Measurements from ENCODE around the gene SSH2. TPM values are rescaled to one million over a fixed set of nuclear protein-coding genes. Genes with fewer than 3 reads are reported as not detected.
A peak's percentile ranks its signal among the peaks of the same experiment; 100 is the strongest.

The SSH2 gene
- total RNA-seq, 2 experiments from 2014 or later = 41.0 to 62.9 TPM

DNA sequence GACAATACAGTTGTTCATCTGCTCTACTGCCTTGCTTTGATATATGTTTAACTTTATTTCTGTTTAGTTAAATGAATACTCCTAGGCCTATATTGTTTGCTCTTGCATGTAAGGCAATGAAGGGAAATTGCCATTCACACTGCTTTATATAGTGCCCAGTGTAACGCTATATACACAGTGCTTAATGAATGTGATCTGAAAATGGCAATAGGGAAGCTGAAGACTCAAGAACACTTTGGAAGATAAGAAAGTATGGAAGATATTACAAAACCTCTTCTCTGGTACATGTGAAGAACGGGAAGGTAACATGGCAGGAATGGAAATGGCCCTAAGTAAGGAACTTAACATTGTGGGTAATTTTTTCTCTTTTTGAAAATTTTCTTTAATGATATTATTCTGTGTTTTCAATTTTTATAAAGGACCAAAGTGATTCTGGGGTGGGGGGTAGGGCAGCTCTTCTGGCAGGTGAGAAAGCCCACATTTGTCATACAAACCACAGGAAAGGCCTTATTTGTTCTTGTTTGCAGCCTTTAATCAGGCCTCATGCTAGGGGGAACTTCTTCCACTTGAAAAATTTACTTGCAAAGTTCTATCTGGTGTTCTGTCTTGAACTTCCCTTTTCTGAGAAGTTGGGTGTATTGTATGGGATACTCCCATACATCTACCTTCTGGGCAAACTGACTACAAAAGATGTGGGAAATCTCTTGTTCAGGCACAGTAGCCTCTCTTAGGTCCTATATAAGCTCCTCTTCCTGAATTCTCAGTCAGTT is 206.6 kb downstream of the SSH2 start:
- ATAC-seq (peak; percentile 35), DNase-seq (no peak)
- Mint-ChIP-seq H3K9me3 (ENCODE audit: low read depth) (no peaks in the 10 kb centered on the region), H3K27ac (peak overlapping the region; percentile 49), H3K4me1 (peaks cover 55% of the 10 kb centered on the region), H3K4me3 (no peak overlapping the region), H3K36me3 (peaks cover 29% of the 10 kb centered on the region), H3K27me3 (no peaks in the 10 kb centered on the region)
- CTCF ChIA-PET = interaction anchor here (0.8 to 2.3 kb wide), 9 partner anchors 9 to 106 kb away, joined by 3 to 12 read pairs (median 4); no protein-coding TSS in a partner anchor

DNA sequence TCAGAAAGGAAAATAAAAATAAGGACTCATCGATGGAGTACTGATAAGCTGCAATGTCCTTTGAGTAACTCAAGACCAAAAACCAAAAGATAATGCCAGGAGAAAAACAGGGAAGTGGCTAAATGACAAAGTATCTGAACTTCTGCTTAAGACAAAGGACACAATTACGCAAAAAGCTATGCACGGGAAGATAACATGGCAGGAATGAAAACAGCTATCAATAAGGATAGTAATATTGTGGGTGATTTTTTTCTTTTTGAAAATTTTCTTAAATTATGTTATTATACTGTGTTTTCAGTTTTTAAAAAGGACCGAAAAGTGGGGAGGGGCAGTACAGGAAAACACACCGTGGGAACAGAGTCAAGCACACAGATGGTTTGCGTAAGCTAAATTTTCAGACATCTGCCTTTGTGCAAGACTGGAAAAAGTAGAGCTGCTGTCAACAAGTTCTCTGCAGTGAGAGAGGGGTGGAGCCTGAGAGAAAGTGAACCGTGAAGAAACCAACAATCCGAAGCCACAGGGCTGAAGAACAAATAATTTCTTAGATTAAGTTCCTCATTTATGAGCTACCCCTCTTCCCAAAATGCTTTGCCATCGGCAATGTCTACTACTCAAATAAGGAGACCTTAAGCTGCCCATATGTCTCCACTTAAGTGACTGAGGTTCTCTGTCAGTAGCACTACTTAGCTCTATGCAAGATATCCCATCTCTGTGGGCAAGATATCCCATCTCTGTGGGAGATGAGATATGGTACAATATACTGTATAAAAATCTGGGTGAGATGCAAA is 207.4 kb downstream of the SSH2 start:
- CTCF ChIA-PET = interaction anchor here (0.8 to 2.3 kb wide), 8 partner anchors 10 to 105 kb away, joined by 3 to 12 read pairs (median 4); no protein-coding TSS in a partner anchor
- H3K4me3 Mint-ChIP-seq = peak overlapping the region; percentile 16
- ATAC-seq = peak; percentile 64
- DNase-seq = peak; percentile 49
- H3K27ac Mint-ChIP-seq = peak overlapping the region; percentile 29
- H3K36me3 Mint-ChIP-seq = peaks cover 27% of the 10 kb centered on the region
- no peaks in the 10 kb centered on the region for H3K27me3 Mint-ChIP-seq
- H3K4me1 Mint-ChIP-seq = peaks cover 51% of the 10 kb centered on the region
- no peaks in the 10 kb centered on the region for H3K9me3 Mint-ChIP-seq (ENCODE audit: low read depth)

DNA sequence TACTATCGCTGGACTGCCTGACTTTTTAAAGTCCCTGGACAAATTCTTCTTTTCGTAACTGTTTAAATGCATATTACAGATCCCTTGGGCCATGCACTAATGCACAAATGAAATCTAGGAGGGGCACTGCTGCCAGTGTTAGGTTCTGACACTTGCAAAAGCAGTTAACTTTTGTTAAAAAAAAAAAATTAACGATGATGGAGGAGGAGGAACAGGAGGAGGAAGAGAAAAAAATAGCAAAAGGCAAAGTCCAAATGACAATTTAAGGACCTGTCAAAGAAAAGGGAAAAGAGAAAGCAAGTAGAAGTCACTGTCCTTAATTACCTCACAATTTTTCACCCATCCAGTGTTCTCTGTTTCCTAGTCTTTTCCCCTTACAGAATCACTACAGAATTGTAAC is 209.5 kb downstream of the SSH2 start:
- no peaks in the 10 kb centered on the region for H3K27me3 Mint-ChIP-seq
- peaks cover 32% of the 10 kb centered on the region for H3K36me3 Mint-ChIP-seq
- DNase-seq (no peak), ATAC-seq (no peak)
- H3K9me3 Mint-ChIP-seq (ENCODE audit: low read depth) = no peaks in the 10 kb centered on the region
- no peak overlapping the region for H3K4me3 Mint-ChIP-seq
- no peak overlapping the region for H3K27ac Mint-ChIP-seq
- CTCF ChIA-PET = no interaction called here
- H3K4me1 Mint-ChIP-seq = peaks cover 31% of the 10 kb centered on the region

DNA sequence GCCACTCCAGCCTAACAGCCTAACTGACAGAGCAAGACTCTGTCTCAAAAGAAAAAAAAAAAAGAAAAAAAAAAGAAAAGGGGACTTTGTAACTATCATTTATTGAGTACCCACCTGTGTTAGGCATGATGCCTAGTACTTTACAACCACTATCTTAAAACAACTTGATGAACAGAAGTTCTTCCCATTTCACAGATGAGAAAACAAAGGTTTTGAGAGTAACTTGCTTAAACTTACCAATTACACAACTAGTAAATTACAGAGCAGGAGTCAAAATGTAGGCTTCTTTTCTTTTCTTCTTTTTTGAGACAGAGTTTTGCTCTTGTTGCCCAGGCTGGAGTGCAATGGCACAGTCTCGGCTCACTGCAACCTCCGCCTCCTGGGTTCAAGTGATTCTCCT is 210.6 kb downstream of the SSH2 start:
- Mint-ChIP-seq H3K36me3 (peaks cover 29% of the 10 kb centered on the region), H3K27me3 (no peaks in the 10 kb centered on the region), H3K9me3 (ENCODE audit: low read depth) (no peaks in the 10 kb centered on the region), H3K27ac (no peak overlapping the region), H3K4me3 (no peak overlapping the region), H3K4me1 (peaks cover 29% of the 10 kb centered on the region)
- DNase-seq (no peak), ATAC-seq (no peak)
- CTCF ChIA-PET = no interaction called here

DNA sequence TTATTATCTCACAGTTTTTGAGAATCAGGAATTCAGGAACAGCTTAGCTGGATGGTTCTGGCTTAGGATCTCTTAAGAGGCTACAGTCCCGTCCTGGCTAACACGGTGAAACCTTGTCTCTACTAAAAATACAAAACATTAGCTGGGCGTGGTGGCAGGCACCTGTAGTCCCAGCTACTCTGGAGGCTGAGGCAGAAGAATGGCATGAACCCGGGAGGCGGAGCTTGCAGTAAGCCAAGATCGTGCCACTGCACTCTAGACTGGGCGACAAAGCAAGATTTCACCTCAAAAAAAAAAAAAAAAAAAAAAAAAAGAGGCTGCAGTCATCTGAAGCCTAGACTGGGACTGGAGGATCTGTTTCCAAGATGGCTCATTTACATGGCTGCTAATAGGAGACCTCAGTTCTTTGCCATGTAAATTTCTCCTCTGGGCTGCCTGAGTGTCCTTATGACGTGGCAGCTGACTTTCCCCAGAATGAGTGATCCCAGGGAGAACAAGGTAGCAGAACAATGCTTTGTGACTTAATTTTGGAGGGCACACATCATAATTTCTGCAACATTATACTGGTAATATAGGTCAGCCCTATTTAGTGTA is 211.5 kb downstream of the SSH2 start:
- Mint-ChIP-seq H3K4me3 (no peak overlapping the region), H3K27ac (no peak overlapping the region), H3K27me3 (no peaks in the 10 kb centered on the region), H3K4me1 (peaks cover 31% of the 10 kb centered on the region), H3K36me3 (peaks cover 31% of the 10 kb centered on the region), H3K9me3 (ENCODE audit: low read depth) (no peaks in the 10 kb centered on the region)
- no peak for ATAC-seq
- CTCF ChIA-PET = interaction anchor here (0.9 kb wide), 1 partner anchor 12 kb away, joined by 3 read pairs; no protein-coding TSS in a partner anchor
- no peak for DNase-seq

DNA sequence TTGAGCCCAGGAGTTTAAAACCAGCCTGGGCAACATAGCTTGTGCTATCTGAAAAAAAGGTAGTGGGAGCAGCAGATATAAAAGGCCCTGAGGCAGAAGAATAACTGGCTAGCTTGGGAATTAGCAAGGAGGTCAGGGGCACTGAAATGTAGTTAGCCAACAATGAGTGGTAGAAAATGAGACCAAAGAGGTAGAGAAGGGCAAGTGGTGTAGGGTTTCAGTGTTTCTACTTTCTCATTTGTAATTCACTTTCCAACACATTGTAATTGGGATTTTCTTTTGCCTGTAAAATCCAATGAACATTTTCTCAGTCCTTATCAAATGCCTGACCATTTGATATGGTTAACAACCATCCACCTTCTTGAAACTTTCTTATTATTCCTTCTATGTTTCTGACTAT is 212.2 kb downstream of the SSH2 start:
- ATAC-seq (no peak), DNase-seq (no peak)
- Mint-ChIP-seq H3K4me1 (peaks cover 26% of the 10 kb centered on the region), H3K9me3 (ENCODE audit: low read depth) (no peaks in the 10 kb centered on the region), H3K27me3 (no peaks in the 10 kb centered on the region), H3K27ac (no peak overlapping the region), H3K36me3 (peaks cover 32% of the 10 kb centered on the region), H3K4me3 (no peak overlapping the region)
- CTCF ChIA-PET = no interaction called here

DNA sequence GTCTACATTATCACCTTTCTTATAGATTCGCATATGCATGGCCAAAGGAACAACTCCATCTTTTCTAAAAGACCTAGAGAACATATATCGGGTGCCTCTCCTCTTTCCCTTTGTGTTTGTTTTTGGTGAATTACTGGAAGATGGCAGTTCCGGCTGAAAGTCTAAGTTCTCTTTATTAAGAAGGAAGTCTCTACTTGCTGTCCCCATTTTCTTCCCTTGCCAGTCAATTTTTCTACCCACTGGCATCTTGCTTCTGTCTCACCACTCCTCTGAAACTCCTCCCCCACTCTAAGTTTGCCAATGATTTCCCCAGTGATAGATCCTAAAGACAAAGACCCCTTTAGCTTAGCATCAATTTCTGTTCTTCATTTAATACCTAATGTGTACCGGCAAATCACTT is 213.5 kb downstream of the SSH2 start:
- Mint-ChIP-seq H3K27me3 (no peaks in the 10 kb centered on the region), H3K36me3 (peaks cover 29% of the 10 kb centered on the region), H3K4me3 (no peak overlapping the region), H3K9me3 (ENCODE audit: low read depth) (no peaks in the 10 kb centered on the region), H3K27ac (no peak overlapping the region), H3K4me1 (peaks cover 17% of the 10 kb centered on the region)
- ATAC-seq (no peak), DNase-seq (no peak)
- CTCF ChIA-PET = interaction anchor here (0.6 kb wide), 1 partner anchor 159 kb away, joined by 3 read pairs; no protein-coding TSS in a partner anchor

DNA sequence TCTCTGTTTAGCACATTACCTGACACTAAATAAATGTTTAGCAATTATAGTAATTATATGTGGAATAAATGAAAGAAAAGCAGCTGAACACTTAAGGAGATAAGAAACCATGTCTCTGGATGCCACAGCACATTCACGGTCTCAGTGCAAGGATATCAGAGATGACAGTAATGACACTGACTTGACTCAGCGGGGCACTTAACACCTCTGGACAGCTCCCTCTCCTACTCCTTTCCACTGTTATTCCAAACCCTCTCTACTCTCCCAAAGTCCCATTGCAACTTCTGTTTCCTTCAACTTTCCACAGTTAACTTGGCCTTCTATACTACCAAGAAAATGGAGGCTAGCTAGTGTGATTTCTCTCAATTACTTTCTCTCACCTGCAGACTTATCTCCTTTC is 214.3 kb downstream of the SSH2 start:
- Mint-ChIP-seq H3K4me3 (no peak overlapping the region), H3K27ac (no peak overlapping the region), H3K27me3 (no peaks in the 10 kb centered on the region), H3K9me3 (ENCODE audit: low read depth) (no peaks in the 10 kb centered on the region), H3K4me1 (peaks cover 23% of the 10 kb centered on the region), H3K36me3 (peaks cover 27% of the 10 kb centered on the region)
- ATAC-seq = no peak
- CTCF ChIA-PET = interaction anchor here (1.3 kb wide), 1 partner anchor 77 kb away, joined by 3 read pairs; no protein-coding TSS in a partner anchor
- no peak for DNase-seq

DNA sequence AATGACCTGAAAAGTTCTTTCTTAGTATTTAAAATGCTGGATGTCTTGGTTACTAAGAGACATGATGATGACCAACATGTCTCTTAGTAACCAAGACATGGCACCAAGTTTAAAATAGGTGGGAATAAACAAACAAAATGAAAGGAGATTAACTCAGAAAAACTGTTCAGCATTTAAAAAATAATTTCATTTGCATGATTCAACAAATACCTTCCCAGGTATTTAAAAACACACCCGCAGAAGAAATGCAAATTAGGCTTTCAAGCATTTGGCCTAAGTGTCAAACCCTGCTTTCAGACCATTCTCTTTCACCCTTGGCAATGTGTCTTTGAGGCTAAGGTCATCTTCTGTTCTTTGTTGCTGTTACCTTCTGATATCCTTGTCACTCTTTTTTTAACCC is 215.9 kb downstream of the SSH2 start:
- Mint-ChIP-seq H3K36me3 (peaks cover 26% of the 10 kb centered on the region), H3K27me3 (no peaks in the 10 kb centered on the region), H3K4me1 (peaks cover 25% of the 10 kb centered on the region), H3K27ac (no peak overlapping the region), H3K9me3 (ENCODE audit: low read depth) (no peaks in the 10 kb centered on the region), H3K4me3 (no peak overlapping the region)
- CTCF ChIA-PET = no interaction called here
- ATAC-seq = no peak
- DNase-seq = no peak

DNA sequence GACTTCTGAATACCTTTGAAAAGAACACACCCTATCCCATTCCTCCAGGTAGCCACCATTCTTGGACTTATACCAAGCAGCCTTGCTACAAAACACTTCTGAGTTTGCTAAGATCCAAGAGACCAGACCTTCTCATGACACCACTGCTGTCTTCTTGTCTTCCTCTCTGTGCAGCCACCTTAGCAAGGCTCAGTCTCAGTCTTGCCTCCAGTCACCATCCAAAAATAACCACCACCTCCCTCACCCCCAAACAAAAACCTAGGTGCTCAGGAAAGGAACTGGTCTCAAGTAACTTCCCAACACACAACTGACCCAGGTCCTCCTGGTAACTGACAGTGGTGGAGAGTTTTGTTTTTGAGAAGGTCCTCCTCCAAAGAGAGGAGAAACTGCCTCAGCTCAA is 216.4 kb downstream of the SSH2 start:
- Mint-ChIP-seq H3K9me3 (ENCODE audit: low read depth) (no peaks in the 10 kb centered on the region), H3K4me3 (no peak overlapping the region), H3K27ac (peak overlapping the region; percentile 50), H3K27me3 (no peaks in the 10 kb centered on the region), H3K36me3 (peaks cover 22% of the 10 kb centered on the region), H3K4me1 (peaks cover 26% of the 10 kb centered on the region)
- DNase-seq = no peak
- ATAC-seq = no peak
- CTCF ChIA-PET = interaction anchor here (3.0 kb wide), 1 partner anchor 9 kb away, joined by 12 read pairs; no protein-coding TSS in a partner anchor

DNA sequence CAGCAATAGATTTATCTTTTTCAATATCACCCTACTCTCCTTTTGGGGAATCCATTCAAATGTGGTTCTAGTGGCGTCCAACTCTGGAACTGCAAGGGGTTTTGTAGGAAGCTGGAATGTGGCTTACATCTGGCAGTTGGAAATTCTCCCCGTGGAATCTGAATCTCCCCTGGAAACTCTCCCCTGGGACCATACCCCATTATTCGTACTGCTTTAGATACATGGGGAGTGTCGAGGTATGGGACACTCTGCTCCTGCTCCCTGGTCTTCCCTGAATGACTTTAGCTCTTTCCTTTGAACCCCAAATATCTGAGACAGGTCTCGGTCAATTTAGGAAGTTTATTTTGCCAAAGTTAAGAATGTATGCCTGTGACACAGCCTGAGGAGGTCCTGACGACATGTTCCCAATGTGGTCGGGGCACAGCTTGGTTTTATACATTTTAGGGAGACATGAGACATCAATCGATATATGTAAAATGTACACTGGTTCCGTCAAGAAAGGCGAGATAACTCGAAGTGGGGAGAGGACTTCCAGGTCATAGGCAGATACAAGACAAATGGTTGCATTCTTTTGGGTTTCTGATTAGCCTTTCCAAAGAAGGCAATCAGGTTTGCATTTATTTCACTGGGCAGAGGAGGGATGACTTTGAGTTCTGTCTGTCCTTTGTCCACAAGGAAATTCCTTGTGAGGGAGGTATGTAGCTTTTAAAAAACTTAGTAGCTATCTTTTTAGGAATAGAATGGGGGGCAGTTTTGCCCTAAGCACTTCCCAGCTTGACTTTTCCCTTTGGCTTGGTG is 218.2 kb downstream of the SSH2 start:
- ATAC-seq (no peak), DNase-seq (no peak)
- H3K36me3 Mint-ChIP-seq = peaks cover 12% of the 10 kb centered on the region
- H3K27me3 Mint-ChIP-seq = no peaks in the 10 kb centered on the region
- CTCF ChIA-PET = interaction anchor here (1.1 to 3.0 kb wide), 3 partner anchors 11 to 96 kb away, joined by 3 to 12 read pairs (median 5); no protein-coding TSS in a partner anchor
- no peaks in the 10 kb centered on the region for H3K9me3 Mint-ChIP-seq (ENCODE audit: low read depth)
- no peak overlapping the region for H3K4me3 Mint-ChIP-seq
- H3K27ac Mint-ChIP-seq = no peak overlapping the region
- peaks cover 32% of the 10 kb centered on the region for H3K4me1 Mint-ChIP-seq

DNA sequence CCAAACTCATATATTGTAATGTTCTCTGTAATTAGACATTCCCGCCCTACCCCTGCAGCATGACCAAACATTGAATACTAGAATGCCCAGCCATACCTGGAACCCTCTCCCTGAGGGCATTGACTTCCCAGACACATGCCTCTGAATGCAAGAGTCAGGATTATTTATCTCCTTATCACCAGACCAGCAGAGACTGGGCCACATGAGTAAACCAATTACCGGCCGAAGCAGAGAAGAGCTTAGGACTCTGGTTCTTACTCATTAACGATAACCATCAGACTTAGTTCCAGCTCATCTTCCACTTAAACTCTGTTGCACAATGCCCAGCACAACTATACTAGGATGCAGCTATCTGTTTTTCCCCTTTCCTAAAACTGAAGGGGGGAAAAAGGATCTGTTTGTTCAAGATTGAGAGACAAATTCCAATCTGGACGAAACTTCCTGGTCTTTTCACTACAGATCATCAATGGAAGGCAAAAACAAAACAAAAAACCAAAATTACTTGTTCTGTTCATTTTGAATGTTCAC is 219.1 kb downstream of the SSH2 start:
- CTCF ChIA-PET = interaction anchor here (1.1 to 3.0 kb wide), 3 partner anchors 12 to 97 kb away, joined by 3 to 12 read pairs (median 5); no protein-coding TSS in a partner anchor
- ATAC-seq (no peak), DNase-seq (no peak)
- Mint-ChIP-seq H3K9me3 (ENCODE audit: low read depth) (no peaks in the 10 kb centered on the region), H3K27me3 (no peaks in the 10 kb centered on the region), H3K36me3 (peaks cover 7% of the 10 kb centered on the region), H3K27ac (no peak overlapping the region), H3K4me3 (no peak overlapping the region), H3K4me1 (peaks cover 35% of the 10 kb centered on the region)

All from activated CD8-positive, alpha-beta memory T cell treated with anti-CD3 and anti-CD28 coated beads, Interleukin-2, amount 10 ng/mL, durations not matched to agents 7 days and 5 days (primary cell).